ENCODE data around the gene FRMD4A.

DNA sequence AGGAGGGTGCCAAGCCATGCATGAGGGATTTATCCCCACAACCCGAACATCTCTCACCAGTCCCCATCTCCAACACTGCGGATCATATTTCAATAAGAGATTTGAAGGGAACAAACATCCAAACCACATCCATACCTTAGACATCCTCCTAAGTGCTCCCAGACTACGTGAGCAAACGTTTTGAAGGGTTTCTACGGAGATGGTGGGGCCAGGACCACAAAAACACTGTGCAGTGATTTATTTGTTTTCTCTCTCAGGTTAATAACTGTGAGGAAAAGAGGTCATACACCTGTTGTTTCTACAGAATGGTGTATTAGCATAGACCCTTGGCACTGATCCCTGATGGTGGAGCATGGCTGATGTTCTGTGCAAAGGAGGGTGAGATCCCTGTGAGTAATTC, 277.8 kb downstream of the FRMD4A start:
- TF ChIP-seq, protein P1, sequence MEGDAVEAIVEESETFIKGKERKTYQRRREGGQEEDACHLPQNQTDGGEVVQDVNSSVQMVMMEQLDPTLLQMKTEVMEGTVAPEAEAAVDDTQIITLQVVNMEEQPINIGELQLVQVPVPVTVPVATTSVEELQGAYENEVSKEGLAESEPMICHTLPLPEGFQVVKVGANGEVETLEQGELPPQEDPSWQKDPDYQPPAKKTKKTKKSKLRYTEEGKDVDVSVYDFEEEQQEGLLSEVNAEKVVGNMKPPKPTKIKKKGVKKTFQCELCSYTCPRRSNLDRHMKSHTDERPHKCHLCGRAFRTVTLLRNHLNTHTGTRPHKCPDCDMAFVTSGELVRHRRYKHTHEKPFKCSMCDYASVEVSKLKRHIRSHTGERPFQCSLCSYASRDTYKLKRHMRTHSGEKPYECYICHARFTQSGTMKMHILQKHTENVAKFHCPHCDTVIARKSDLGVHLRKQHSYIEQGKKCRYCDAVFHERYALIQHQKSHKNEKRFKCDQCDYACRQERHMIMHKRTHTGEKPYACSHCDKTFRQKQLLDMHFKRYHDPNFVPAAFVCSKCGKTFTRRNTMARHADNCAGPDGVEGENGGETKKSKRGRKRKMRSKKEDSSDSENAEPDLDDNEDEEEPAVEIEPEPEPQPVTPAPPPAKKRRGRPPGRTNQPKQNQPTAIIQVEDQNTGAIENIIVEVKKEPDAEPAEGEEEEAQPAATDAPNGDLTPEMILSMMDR (IDR thresholded peaks at IDR 0.05): no peak
- no peak for TF ChIP-seq POLR2A (IDR thresholded peaks at IDR 0.05)

All from uterus (tissue), 2 donors.